NT2/D1 (cell line): ENCODE results near the gene MRPS5.

Experiments used
- SUZ12 ChIP-seq: IDR thresholded peaks from 2 replicates; pipeline ENCODE4 v1.6.1; 2011; ENCODE audit not compliant: insufficient read length, insufficient read depth; ENCODE audit errors: extremely low read depth
- YY1 ChIP-seq: IDR thresholded peaks from 2 replicates; pipeline ENCODE4 v1.6.1; 2011; ENCODE audit not compliant: insufficient read length, insufficient read depth
- ZNF274 ChIP-seq: IDR thresholded peaks from 2 replicates; pipeline ENCODE4 v1.6.1; 2011; ENCODE audit warnings: mild to moderate bottlenecking, low read depth, low read length

DNA sequence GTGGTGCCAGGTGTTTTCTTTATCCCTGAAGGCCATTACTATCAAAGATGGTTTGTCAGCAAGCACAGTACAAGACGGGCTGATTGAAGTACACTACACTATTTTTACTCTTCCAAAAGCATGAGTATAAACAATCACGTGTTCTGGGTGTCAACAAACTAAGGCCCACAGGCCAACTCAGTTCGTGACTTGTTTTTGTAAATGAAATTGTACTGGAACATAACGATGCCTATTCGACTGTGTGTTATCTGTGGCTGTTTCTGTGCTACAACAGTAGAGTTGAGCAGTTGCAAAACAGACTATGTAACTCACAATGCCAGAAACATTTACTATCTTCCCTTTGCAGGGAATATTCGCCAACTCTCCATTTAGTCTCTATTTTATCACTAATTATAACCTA, 12.3 kb downstream of the MRPS5 start:
- TF ChIP-seq YY1 (no peak), ZNF274 (no peak), SUZ12 (no peak)
